ENCODE data around the gene TTLL7.

The TTLL7 gene

GRCh38 chr1:83822208-83822607 is 176.7 kb downstream of the TTLL7 start:
- DNase-seq (ENCODE audit: low read depth, low spot score) = no peak

- DNase-seq (ENCODE audit: low read depth, low spot score) = no peak
Observed at GRCh38 chr1:83819436-83819835, 179.5 kb downstream of the TTLL7 start.

GRCh38 chr1:83818916-83819315 is 180.0 kb downstream of the TTLL7 start:
- DNase-seq (ENCODE audit: low read depth, low spot score) = no peak

- no peak for DNase-seq (ENCODE audit: low read depth, low spot score)
Observed at GRCh38 chr1:83816836-83817235, 182.1 kb downstream of the TTLL7 start.

GRCh38 chr1:83815330-83815729 is 183.6 kb downstream of the TTLL7 start:
- no peak for DNase-seq (ENCODE audit: low read depth, low spot score)
